H1 (cell line): ENCODE measurements around the gene DNER. TPM values are rescaled to one million over a fixed set of nuclear protein-coding genes. Genes with fewer than 3 reads are reported as not detected.

Experiments used
- CTCF ChIA-PET: fragments of 300-600 bp; sonication (Branson Sonifier 250); formaldehyde crosslinking; loops from one replicate; lab custom pipeline; 2021; ENCODE audit not compliant: partially characterized antibody; lab: Charles Lee
- POLR2A ChIA-PET: fragments of 300-600 bp; sonication (Branson Sonifier 250); formaldehyde crosslinking; loops from one replicate; lab custom pipeline; 2021; ENCODE audit warnings: inconsistent platforms; ENCODE audit not compliant: partially characterized antibody; lab: Charles Lee
- DNase-seq, 2 experiments: peaks; one replicate each; pipeline versions ENCODE4 v3.0.0 to v3.0.0-alpha.2; 2010 to 2022; ENCODE audit warnings: low spot score in 2 of 2, low read depth in 1 of 2, mixed read lengths in 1 of 2
- FAIRE-seq: peaks from 2 replicates; lab custom pipeline; 2011; peaks lifted over from hg19 to GRCh38; lab: Jason Lieb, UNC
- H2AFZ ChIP-seq: 2 replicates; pipeline ENCODE4 v1.8.1; 2012; ENCODE audit warnings: low read length, inconsistent platforms
- H2AK5ac ChIP-seq: 2 replicates; pipeline ENCODE4 v1.6.1; 2013; ENCODE audit warnings: low read depth, low read length
- H2BK120ac ChIP-seq: replicated peaks from 2 replicates; pipeline ENCODE3; 2013; ENCODE audit warnings: low read depth, low read length, inconsistent platforms
- H2BK12ac ChIP-seq: 2 replicates; pipeline ENCODE4 v1.6.1; 2013; ENCODE audit warnings: low read depth, low read length
- H2BK15ac ChIP-seq: 2 replicates; pipeline ENCODE4 v1.6.1; 2013; ENCODE audit warnings: low read length
- H2BK20ac ChIP-seq: 2 replicates; pipeline ENCODE4 v1.6.1; 2013; ENCODE audit warnings: low read length
- H2BK5ac ChIP-seq: 2 replicates; pipeline ENCODE4 v1.6.1; 2013; ENCODE audit warnings: low read depth, low read length
- H3K14ac ChIP-seq: 2 replicates; pipeline ENCODE4 v1.6.1; 2013; ENCODE audit warnings: inconsistent platforms; ENCODE audit not compliant: insufficient read length
- H3K18ac ChIP-seq: 2 replicates; pipeline ENCODE4 v1.6.1; 2013; ENCODE audit warnings: low read length; ENCODE audit errors: extremely low read depth
- H3K23ac ChIP-seq: 2 replicates; pipeline ENCODE4 v1.6.1; 2013; ENCODE audit warnings: inconsistent platforms; ENCODE audit not compliant: insufficient read length
- H3K23me2 ChIP-seq: 2 replicates; pipeline ENCODE4 v1.6.1; 2013; ENCODE audit warnings: low read depth, low read length
- H3K27ac ChIP-seq: 2 replicates; pipeline ENCODE4 v1.6.1; 2011; ENCODE audit warnings: low read depth, low read length, inconsistent platforms
- H3K27me3 ChIP-seq, 4 experiments: replicated peaks in 1 of 4; 1 replicate in 1 of 4; 2 replicates in 3 of 4; pipeline versions ENCODE4 v1.6.1 to v1.8.1; 2011 to 2013; ENCODE audit warnings: low read length in 3 of 4, mild to moderate bottlenecking in 3 of 4, inconsistent platforms in 2 of 4, mixed read lengths in 2 of 4, moderate library complexity in 1 of 4; ENCODE audit not compliant: control insufficient read depth in 3 of 4, insufficient read depth in 3 of 4; ENCODE audit errors: extremely low read depth in 1 of 4
- H3K36me3 ChIP-seq, 4 experiments: 2 replicates each; pipeline versions ENCODE4 v1.6.1 to v1.8.1; 2011 to 2013; ENCODE audit warnings: mild to moderate bottlenecking in 4 of 4, low read length in 3 of 4, moderate library complexity in 2 of 4, control low read depth in 1 of 4, inconsistent platforms in 1 of 4; ENCODE audit not compliant: insufficient read depth in 4 of 4, control insufficient read depth in 2 of 4
- H3K4ac ChIP-seq: replicated peaks from 2 replicates; pipeline ENCODE3; 2013; ENCODE audit warnings: low read length, low read depth, mixed read lengths, inconsistent platforms; ENCODE audit not compliant: insufficient read length
- H3K4me1 ChIP-seq, 4 experiments: replicated peaks in 1 of 4; 1 replicate in 1 of 4; 2 replicates in 3 of 4; pipeline versions ENCODE4 v1.6.1 to v1.8.1; 2011 to 2013; ENCODE audit warnings: low read length in 3 of 4, inconsistent platforms in 2 of 4, mixed read lengths in 1 of 4; ENCODE audit not compliant: insufficient read depth in 4 of 4, control insufficient read depth in 3 of 4
- H3K4me2 ChIP-seq, 2 experiments: 2 replicates each; pipeline versions ENCODE4 v1.6.1 to v1.8.1; 2011 to 2013; ENCODE audit warnings: low read depth in 2 of 2, low read length in 2 of 2, control low read depth in 1 of 2, inconsistent platforms in 1 of 2, mild to moderate bottlenecking in 1 of 2; ENCODE audit not compliant: insufficient read depth in 1 of 2
- H3K4me3 ChIP-seq, 4 experiments: fragments of 200-600, 300-600 bp in 1 of 4; sonication (generic), shearing (Covaris generic), sonication (Bioruptor Twin) in 1 of 4; 2 replicates each; pipeline versions ENCODE4 v1.5.1 to v1.8.1; 2011 to 2016; ENCODE audit warnings: low read length in 4 of 4, low read depth in 3 of 4, control low read depth in 2 of 4, inconsistent platforms in 2 of 4, mild to moderate bottlenecking in 2 of 4, mixed read lengths in 1 of 4, moderate library complexity in 1 of 4; ENCODE audit not compliant: insufficient read depth in 2 of 4; ENCODE audit errors: extremely low read depth in 1 of 4
- H3K56ac ChIP-seq: replicated peaks from 2 replicates; pipeline ENCODE3; 2013; ENCODE audit warnings: low read depth, mild to moderate bottlenecking, mixed read lengths, low read length, inconsistent platforms; ENCODE audit not compliant: insufficient read length
- H3K79me1 ChIP-seq: 2 replicates; pipeline ENCODE4 v1.6.1; 2013; ENCODE audit warnings: low read depth, low read length, control low read depth
- H3K79me2 ChIP-seq, 2 experiments: 2 replicates each; pipeline versions ENCODE4 v1.6.1 to v1.8.1; 2012 to 2013; ENCODE audit warnings: low read length in 2 of 2, mild to moderate bottlenecking in 2 of 2, inconsistent platforms in 1 of 2; ENCODE audit not compliant: insufficient read depth in 2 of 2, control insufficient read depth in 1 of 2
- H3K9ac ChIP-seq, 4 experiments: replicated peaks in 1 of 4; 1 replicate in 1 of 4; 2 replicates in 3 of 4; pipeline versions ENCODE4 v1.6.1 to v1.8.1; 2011 to 2013; ENCODE audit warnings: low read depth in 3 of 4, low read length in 3 of 4, control low read depth in 2 of 4, mild to moderate bottlenecking in 2 of 4, moderate library complexity in 2 of 4, inconsistent platforms in 1 of 4; ENCODE audit errors: extremely low read depth in 1 of 4
- H3K9me3 ChIP-seq, 2 experiments: 2 replicates each; pipeline versions ENCODE4 v1.6.1 to v1.8.1; 2012 to 2013; ENCODE audit warnings: mild to moderate bottlenecking in 2 of 2, moderate library complexity in 2 of 2, control low read depth in 1 of 2, inconsistent platforms in 1 of 2, low read depth in 1 of 2, low read length in 1 of 2, mixed read lengths in 1 of 2; ENCODE audit not compliant: insufficient read depth in 2 of 2
- H4K20me1 ChIP-seq, 2 experiments: replicated peaks in 1 of 2; 2 replicates each; pipeline versions ENCODE3 to v1.8.1; 2011 to 2013; ENCODE audit warnings: inconsistent platforms in 2 of 2, low read length in 2 of 2, mild to moderate bottlenecking in 1 of 2; ENCODE audit not compliant: insufficient read depth in 2 of 2, control insufficient read depth in 1 of 2
- H4K5ac ChIP-seq: 2 replicates; pipeline ENCODE4 v1.6.1; 2013; ENCODE audit warnings: low read length, low read depth, mixed read lengths, inconsistent platforms; ENCODE audit not compliant: insufficient read length
- H4K8ac ChIP-seq: 2 replicates; pipeline ENCODE4 v1.8.0; 2013; ENCODE audit warnings: mild to moderate bottlenecking, moderate library complexity, low read length, inconsistent platforms; ENCODE audit not compliant: insufficient read depth; ENCODE audit errors: extremely low read depth
- H4K91ac ChIP-seq: replicated peaks from 2 replicates; pipeline ENCODE3; 2013; ENCODE audit warnings: low read length, mixed read lengths, inconsistent platforms; ENCODE audit not compliant: insufficient read length
- ASH2L ChIP-seq: fragments of 200-600, 300-600 bp; sonication (generic); IDR thresholded peaks from one replicate; pipeline ENCODE4 v1.7.1; 2017; ENCODE audit warnings: low read length
- CHD2 ChIP-seq: IDR thresholded peaks from 2 replicates; pipeline ENCODE4 v1.6.1; 2012; ENCODE audit warnings: low read length, improper control_type of control experiment
- GABPA ChIP-seq: IDR thresholded peaks from 2 replicates; pipeline ENCODE4 v1.6.1; 2011; ENCODE audit warnings: mild to moderate bottlenecking, low read length, moderate library complexity, borderline replicate concordance; ENCODE audit not compliant: insufficient read depth
- HDAC6 ChIP-seq: IDR thresholded peaks from one replicate; pipeline ENCODE4 v1.7.1; 2012; ENCODE audit warnings: low read depth, mild to moderate bottlenecking, inconsistent platforms, low read length, moderate library complexity
- KDM5A ChIP-seq: fragments of 200-600 bp; IDR thresholded peaks from 2 replicates; pipeline ENCODE4 v1.7.1; 2012; ENCODE audit warnings: mild to moderate bottlenecking, low read length, inconsistent platforms, mixed read lengths
- SRF ChIP-seq: IDR thresholded peaks from 2 replicates; pipeline ENCODE4 v1.6.1; 2011; ENCODE audit warnings: mild to moderate bottlenecking, low read depth, low read length, moderate library complexity
- YY1 ChIP-seq: IDR thresholded peaks from 2 replicates; pipeline ENCODE4 v1.6.1; 2011; ENCODE audit warnings: low read depth, mild to moderate bottlenecking, low read length
- ZNF274 ChIP-seq: IDR thresholded peaks from 2 replicates; pipeline ENCODE4 v1.7.0; 2012; ENCODE audit warnings: low read length, borderline replicate concordance; ENCODE audit errors: extremely low read depth
- WGBS, 2 experiments: shearing (Covaris generic) in 1 of 2; methylation state at CpG; one replicate each; pipeline versions ENCODE4 v1.1.6 to v1.1.7; 2013 to 2015; ENCODE audit warnings: low lambda C conversion rate in 2 of 2, mixed read lengths in 2 of 2, inconsistent platforms in 1 of 2, low coverage in 1 of 2, missing lambda C conversion rate in 1 of 2; ENCODE audit not compliant: insufficient replicate concordance in 2 of 2, insufficient coverage in 1 of 2, insufficient read length in 1 of 2; ENCODE audit errors: extremely low coverage in 1 of 2, missing lambda C conversion rate in 1 of 2; 5-methylcytosine and 5-hydroxymethylcytosine counted together
- polyA plus RNA-seq, 7 experiments: library from polyadenylated mRNA; depleted of rRNA in 3 of 7; stranded (reverse) in 5 of 7; unstranded in 2 of 7; fragments of >200 nt in 5 of 7; fragments of 200-250 nt in 2 of 7; gene quantifications; 1 replicate in 5 of 7; 2 replicates in 1 of 7; 4 replicates in 1 of 7; pipeline versions ENCODE4 v1.2.1 to v1.2.3, GENCODE V29; 2011 to 2013; ENCODE audit warnings: missing spikeins in 2 of 7, mixed read lengths in 2 of 7
- total RNA-seq: library from RNA; stranded (reverse); fragmentation: NEBNext Ultra II Directional; extraction: Animal tissue kit (Norgen Biotek cat#: 25700); gene quantifications from 2 replicates; pipeline ENCODE4 v1.2.1, GENCODE V29; 2021
- TF ChIP-seq, protein P1 (sequence below), 3 experiments: IDR thresholded peaks; 1 replicate in 2 of 3; 2 replicates in 1 of 3; pipeline versions ENCODE4 v1.5.1 to v1.6.1; 2011; ENCODE audit warnings: low read length in 3 of 3, mild to moderate bottlenecking in 3 of 3, inconsistent platforms in 2 of 3, low read depth in 1 of 3, moderate library complexity in 1 of 3; ENCODE audit not compliant: insufficient read depth in 1 of 3; ENCODE audit errors: control extremely low read depth in 1 of 3
- TF ChIP-seq, protein P2 (sequence below): IDR thresholded peaks from 2 replicates; pipeline ENCODE4 v1.6.1; 2012; ENCODE audit warnings: low read length, inconsistent platforms

DNER gene
- total and polyA plus RNA-seq, 2 of the 8 experiments (the other 6 are each of a cell fraction or from before 2014, with no cell fraction given) = 6.8 to 16.3 TPM

DNA sequence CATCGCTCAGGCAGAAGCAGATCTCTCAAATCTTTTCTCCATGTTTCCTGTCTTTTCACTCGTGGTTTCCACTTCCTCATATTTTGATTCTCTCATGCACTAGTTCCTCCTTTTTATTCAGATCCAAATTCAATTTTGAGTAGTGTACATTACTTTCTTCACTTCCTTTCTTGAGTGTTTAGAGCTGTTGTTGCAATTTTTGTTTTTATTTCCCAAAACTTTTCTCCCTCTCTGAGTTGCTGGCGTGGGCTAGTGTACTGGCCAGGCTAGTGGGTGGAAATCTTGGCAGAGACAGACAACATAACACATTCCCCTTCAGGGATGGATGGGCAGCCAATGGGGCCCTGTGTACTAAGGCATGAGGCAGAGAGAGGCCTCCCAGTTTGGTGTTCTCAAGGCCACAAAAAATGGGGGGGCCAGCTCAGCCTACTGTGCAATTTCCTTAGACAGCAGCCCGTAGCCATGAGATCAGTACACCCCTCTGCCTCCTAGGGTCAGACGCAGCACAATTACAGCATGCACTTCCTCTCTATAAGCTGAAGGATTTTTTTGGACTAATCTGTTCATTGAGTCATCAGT, 298.1 kb downstream of the DNER start:
- Histone ChIP-seq H2BK120ac (no peak overlapping the region), H3K36me3 (no peaks in the 10 kb centered on the region), H3K9ac (no peak overlapping the region), H3K18ac (no peak overlapping the region), H3K14ac (no peak overlapping the region), H3K79me1 (no peaks in the 10 kb centered on the region), H3K9me3 (no peaks in the 10 kb centered on the region; a peak in 2 of 4 replicates), H3K4me1 (peaks cover 0 to 13% (median 3%) of the 10 kb centered on the region in 4 experiments; a peak in 4 of 7 replicates), H3K23ac (no peak overlapping the region), H4K20me1 (no peaks in the 10 kb centered on the region), H3K56ac (no peak overlapping the region), H3K4me2 (no peak overlapping the region), H3K4me3 (no peak overlapping the region), H2AFZ (no peak overlapping the region), H3K23me2 (no peaks in the 10 kb centered on the region), H2BK5ac (no peak overlapping the region), H3K27me3 (no peaks in the 10 kb centered on the region), H2BK20ac (no peak overlapping the region), H2BK15ac (no peak overlapping the region), H2AK5ac (no peak overlapping the region), H4K5ac (no peak overlapping the region), H4K8ac (no peak overlapping the region), H3K4ac (no peak overlapping the region), H2BK12ac (no peak overlapping the region), H3K27ac (no peak overlapping the region), H3K79me2 (no peaks in the 10 kb centered on the region), H4K91ac (no peak overlapping the region)
- DNase-seq (no peak), FAIRE-seq (no peak)
- 93% methylated on average over 5 of the region's 5 CpGs; no CpG with 5 or more reads in 1 of the 2 experiments for WGBS, 2 experiments
- POLR2A ChIA-PET = no interaction called here
- CTCF ChIA-PET = interaction anchor here (1.2 to 1.5 kb wide), 2 partner anchors 29 to 170 kb away, joined by 3 to 7 read pairs; no protein-coding TSS in a partner anchor
- no peak for TF ChIP-seq SRF
- TF ChIP-seq, protein P1, sequence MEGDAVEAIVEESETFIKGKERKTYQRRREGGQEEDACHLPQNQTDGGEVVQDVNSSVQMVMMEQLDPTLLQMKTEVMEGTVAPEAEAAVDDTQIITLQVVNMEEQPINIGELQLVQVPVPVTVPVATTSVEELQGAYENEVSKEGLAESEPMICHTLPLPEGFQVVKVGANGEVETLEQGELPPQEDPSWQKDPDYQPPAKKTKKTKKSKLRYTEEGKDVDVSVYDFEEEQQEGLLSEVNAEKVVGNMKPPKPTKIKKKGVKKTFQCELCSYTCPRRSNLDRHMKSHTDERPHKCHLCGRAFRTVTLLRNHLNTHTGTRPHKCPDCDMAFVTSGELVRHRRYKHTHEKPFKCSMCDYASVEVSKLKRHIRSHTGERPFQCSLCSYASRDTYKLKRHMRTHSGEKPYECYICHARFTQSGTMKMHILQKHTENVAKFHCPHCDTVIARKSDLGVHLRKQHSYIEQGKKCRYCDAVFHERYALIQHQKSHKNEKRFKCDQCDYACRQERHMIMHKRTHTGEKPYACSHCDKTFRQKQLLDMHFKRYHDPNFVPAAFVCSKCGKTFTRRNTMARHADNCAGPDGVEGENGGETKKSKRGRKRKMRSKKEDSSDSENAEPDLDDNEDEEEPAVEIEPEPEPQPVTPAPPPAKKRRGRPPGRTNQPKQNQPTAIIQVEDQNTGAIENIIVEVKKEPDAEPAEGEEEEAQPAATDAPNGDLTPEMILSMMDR (IDR thresholded peaks at IDR 0.05; ENCODE audit: control extremely low read depth in 1 of 3, insufficient read depth in 1 of 3, low read depth in 1 of 3, low read length in 3 of 3) = no peak
- TF ChIP-seq KDM5A = no peak
- no peak for TF ChIP-seq CHD2
- TF ChIP-seq ZNF274 = no peak
- TF ChIP-seq GABPA = no peak
- no peak for TF ChIP-seq ASH2L
- TF ChIP-seq, protein P2, sequence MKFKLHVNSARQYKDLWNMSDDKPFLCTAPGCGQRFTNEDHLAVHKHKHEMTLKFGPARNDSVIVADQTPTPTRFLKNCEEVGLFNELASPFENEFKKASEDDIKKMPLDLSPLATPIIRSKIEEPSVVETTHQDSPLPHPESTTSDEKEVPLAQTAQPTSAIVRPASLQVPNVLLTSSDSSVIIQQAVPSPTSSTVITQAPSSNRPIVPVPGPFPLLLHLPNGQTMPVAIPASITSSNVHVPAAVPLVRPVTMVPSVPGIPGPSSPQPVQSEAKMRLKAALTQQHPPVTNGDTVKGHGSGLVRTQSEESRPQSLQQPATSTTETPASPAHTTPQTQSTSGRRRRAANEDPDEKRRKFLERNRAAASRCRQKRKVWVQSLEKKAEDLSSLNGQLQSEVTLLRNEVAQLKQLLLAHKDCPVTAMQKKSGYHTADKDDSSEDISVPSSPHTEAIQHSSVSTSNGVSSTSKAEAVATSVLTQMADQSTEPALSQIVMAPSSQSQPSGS = no peak
- no peak for TF ChIP-seq YY1
- TF ChIP-seq HDAC6 = no peak
